HG02852 (cell line): ENCODE measurements around the gene DTX3L.
A peak's percentile ranks its signal among the peaks of the same experiment; 100 is the strongest.

Experiments
- ATAC-seq: cut with Tn5 transposase; IDR thresholded peaks from one replicate; pipeline ENCODE4 v1.9.1; 2021; ENCODE audit warnings: mild to moderate bottlenecking, moderate library complexity; ENCODE audit not compliant: unreplicated experiment

The DTX3L gene

GRCh38 chr3:122602011-122602710 is 38.0 kb downstream of the DTX3L start:
- no peak for ATAC-seq

- ATAC-seq, result no peak
These were observed 38.9 kb downstream of the DTX3L start for GRCh38 chr3:122603056-122603455.

GRCh38 chr3:122606330-122606729 is 42.2 kb downstream of the DTX3L start:
- ATAC-seq, result no peak

- no peak for ATAC-seq
These were observed 44.8 kb downstream of the DTX3L start for GRCh38 chr3:122608916-122609315.

- peak; percentile 94 for ATAC-seq
These were observed 45.8 kb downstream of the DTX3L start for GRCh38 chr3:122609798-122610559.

GRCh38 chr3:122612696-122613095 is 48.6 kb downstream of the DTX3L start:
- no peak for ATAC-seq

GRCh38 chr3:122615303-122615702 is 51.2 kb downstream of the DTX3L start:
- no peak for ATAC-seq

- no peak for ATAC-seq
These were observed 54.5 kb downstream of the DTX3L start for GRCh38 chr3:122618614-122619013.

- ATAC-seq, result no peak
These were observed 54.9 kb downstream of the DTX3L start for GRCh38 chr3:122619040-122619439.

- ATAC-seq, result no peak
These were observed 56.3 kb downstream of the DTX3L start for GRCh38 chr3:122620399-122620798.

- peak; percentile 59 for ATAC-seq
These were observed 57.0 kb downstream of the DTX3L start for GRCh38 chr3:122621112-122621511.

- ATAC-seq, result no peak
These were observed 59.1 kb downstream of the DTX3L start for GRCh38 chr3:122623031-122623829.
